Upper lobe of right lung (tissue), 1 donor: ENCODE data around the gene RABGEF1. TPM values are rescaled to one million over a fixed set of nuclear protein-coding genes. Genes with fewer than 3 reads are reported as not detected.
"Not testable (repeated sequence)": the region's sequence is repeated elsewhere in the genome, so short reads cannot be mapped to it uniquely, and the experiment has no call there.

Source experiments
- ATAC-seq: fragments of 200-7000 bp; cut with Tn5 transposase; one replicate; pipeline ENCODE4 v1.9.1; 2020; ENCODE audit warnings: mild to moderate bottlenecking, moderate library complexity
- DNase-seq: peaks from one replicate; pipeline ENCODE4 v3.0.0-alpha.2; 2020
- H3K27ac ChIP-seq: fragments of 200-600 bp; one replicate; pipeline ENCODE4 v1.8.0; 2022
- H3K27me3 ChIP-seq: fragments of 200-600 bp; one replicate; pipeline ENCODE4 v1.8.0; 2022; ENCODE audit warnings: mild to moderate bottlenecking
- H3K36me3 ChIP-seq: fragments of 200-600 bp; one replicate; pipeline ENCODE4 v1.8.0; 2022
- H3K4me1 ChIP-seq: fragments of 200-600 bp; one replicate; pipeline ENCODE4 v1.8.0; 2022
- H3K4me3 ChIP-seq: fragments of 200-600 bp; one replicate; pipeline ENCODE4 v1.8.0; 2022; ENCODE audit warnings: mild to moderate bottlenecking
- H3K9me3 ChIP-seq: fragments of 200-600 bp; one replicate; pipeline ENCODE4 v1.8.0; 2022
- intact Hi-C: fragments of 100-400 bp; cut with DNase I; formaldehyde crosslinking; loops from one replicate; pipeline ENCODE4 v1.11.0; 2022
- total RNA-seq: library from RNA; stranded (reverse); fragmentation: NEBNext Ultra II Directional; extraction: Animal tissue kit (Norgen Biotek cat#: 25700); gene quantifications from one replicate; pipeline ENCODE4 v1.2.1, GENCODE V29; 2021
- TF ChIP-seq, protein P1 (sequence below): fragments of 200-600 bp; IDR thresholded peaks from one replicate; pipeline ENCODE4 v1.8.0; 2022; ENCODE audit warnings: antibody characterized with exemption
- donor health status: DM: no; HTN: yes; CAD: no; lungs with severe emphysema.

The RABGEF1 gene
- total RNA-seq, 1 donor from 2014 or later: 23.1 TPM

DNA sequence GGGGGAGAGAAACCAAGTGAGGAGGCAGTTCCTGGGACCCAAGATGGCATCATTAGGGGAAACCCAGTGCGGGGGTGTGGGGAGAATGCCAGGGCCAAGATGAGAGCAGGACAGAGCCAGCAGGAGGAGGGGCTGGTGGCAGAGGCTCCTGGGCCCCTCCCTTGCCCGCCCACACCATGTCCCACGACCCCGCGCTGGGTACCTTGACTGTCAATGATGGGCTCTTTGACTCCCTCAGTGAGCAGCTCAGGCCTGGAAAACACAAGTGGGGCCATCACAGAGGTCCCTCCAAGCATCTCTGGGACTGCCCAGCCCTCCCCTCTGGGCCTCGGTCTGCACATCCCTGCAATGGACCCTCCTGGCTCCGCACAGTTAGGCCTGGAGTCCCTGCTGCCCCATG, 75.4 kb downstream of the RABGEF1 start:
- intact Hi-C loops: no loop called here
- Histone ChIP-seq H3K27ac (no peak overlapping the region), H3K9me3 (no peaks in the 10 kb centered on the region), H3K4me3 (no peak overlapping the region), H3K4me1 (no peaks in the 10 kb centered on the region), H3K27me3 (no peaks in the 10 kb centered on the region), H3K36me3 (peaks cover 4% of the 10 kb centered on the region)
- TF ChIP-seq, protein P1, sequence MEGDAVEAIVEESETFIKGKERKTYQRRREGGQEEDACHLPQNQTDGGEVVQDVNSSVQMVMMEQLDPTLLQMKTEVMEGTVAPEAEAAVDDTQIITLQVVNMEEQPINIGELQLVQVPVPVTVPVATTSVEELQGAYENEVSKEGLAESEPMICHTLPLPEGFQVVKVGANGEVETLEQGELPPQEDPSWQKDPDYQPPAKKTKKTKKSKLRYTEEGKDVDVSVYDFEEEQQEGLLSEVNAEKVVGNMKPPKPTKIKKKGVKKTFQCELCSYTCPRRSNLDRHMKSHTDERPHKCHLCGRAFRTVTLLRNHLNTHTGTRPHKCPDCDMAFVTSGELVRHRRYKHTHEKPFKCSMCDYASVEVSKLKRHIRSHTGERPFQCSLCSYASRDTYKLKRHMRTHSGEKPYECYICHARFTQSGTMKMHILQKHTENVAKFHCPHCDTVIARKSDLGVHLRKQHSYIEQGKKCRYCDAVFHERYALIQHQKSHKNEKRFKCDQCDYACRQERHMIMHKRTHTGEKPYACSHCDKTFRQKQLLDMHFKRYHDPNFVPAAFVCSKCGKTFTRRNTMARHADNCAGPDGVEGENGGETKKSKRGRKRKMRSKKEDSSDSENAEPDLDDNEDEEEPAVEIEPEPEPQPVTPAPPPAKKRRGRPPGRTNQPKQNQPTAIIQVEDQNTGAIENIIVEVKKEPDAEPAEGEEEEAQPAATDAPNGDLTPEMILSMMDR: no peak
- ATAC-seq (no peak), DNase-seq (peak; percentile 57)

DNA sequence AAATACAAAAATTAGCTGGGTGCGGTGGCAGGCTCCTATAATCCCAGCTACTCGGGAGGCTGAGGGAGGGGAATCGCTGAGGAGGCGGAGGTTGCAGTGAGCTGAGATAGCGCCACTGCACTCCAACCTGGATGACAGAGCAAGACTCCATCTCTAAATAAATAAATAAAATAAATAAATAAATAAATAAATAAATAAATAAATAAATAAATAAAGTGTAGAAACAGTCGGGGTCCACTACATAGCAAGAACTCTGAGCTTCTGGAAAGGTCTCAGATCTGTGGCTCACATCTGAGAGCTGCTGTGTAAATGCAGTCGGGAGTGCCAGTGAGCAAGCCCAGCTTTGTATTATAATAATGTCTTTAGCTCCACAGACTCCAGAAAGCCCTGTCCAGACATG, 76.1 kb downstream of the RABGEF1 start:
- H3K4me3 ChIP-seq, intact Hi-C loops: not testable (repeated sequence)

DNA sequence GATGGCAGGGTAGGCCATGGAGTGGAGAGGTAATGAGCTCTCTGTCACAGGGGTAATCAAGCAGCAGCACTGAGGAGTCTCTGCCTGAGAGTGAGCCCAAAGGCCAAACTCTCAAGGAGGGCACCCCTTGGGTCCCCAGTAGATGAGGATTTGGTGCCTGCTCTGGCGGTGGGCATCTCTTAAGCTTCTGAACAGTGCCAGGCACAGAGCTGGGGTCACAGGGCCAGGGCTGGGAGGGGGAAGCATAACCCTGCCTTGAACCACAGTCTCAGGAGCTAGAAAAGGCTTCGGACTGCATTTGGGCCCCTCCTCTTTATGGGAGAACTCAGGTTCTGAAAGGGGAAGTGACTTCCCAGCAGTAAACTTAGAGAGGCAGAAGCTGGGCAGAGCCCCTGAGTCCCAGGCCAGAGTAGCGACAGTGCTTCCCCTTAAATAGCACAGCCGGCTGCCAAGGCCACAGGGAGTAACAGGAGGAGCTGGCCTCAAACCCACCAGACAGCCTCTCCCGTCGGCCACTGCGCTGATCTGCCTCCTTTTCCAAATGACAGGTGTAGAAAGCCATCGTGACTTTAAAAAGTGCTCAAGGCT, 76.8 kb downstream of the RABGEF1 start:
- ATAC-seq: peak; percentile 66
- H3K9me3 ChIP-seq, H3K36me3 ChIP-seq, H3K4me3 ChIP-seq, intact Hi-C loops, H3K27me3 ChIP-seq, H3K27ac ChIP-seq, H3K4me1 ChIP-seq: not testable (repeated sequence)
- peak; percentile 51 for DNase-seq

More for the DNA sequence above, 76.1 kb downstream of the RABGEF1 start:
- not testable (repeated sequence) for ATAC-seq, DNase-seq, H3K27me3 ChIP-seq, H3K36me3 ChIP-seq, H3K9me3 ChIP-seq, H3K27ac ChIP-seq, H3K4me1 ChIP-seq

DNA sequence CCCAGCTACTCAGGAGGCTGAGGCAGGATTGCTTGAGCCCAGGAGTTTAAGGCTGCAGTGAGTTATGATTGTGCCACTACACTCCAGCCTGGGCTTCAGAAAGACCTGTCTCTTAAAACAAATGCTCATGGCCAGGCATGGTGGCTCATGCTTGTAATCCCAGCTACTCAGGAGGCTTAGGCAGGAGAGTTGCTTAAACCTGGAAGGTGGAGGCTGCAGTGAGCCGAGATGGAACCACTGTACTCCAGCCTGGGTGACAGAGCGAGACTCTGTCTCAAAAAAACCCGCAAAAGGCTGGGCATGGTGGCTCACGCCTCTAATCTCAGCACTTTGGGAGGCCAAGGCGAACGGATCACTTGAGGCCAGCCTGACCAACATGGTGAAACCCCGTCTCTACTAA, 77.4 kb downstream of the RABGEF1 start:
- intact Hi-C loops, H3K4me1 ChIP-seq: not testable (repeated sequence)
- peak; percentile 37 for DNase-seq

DNA sequence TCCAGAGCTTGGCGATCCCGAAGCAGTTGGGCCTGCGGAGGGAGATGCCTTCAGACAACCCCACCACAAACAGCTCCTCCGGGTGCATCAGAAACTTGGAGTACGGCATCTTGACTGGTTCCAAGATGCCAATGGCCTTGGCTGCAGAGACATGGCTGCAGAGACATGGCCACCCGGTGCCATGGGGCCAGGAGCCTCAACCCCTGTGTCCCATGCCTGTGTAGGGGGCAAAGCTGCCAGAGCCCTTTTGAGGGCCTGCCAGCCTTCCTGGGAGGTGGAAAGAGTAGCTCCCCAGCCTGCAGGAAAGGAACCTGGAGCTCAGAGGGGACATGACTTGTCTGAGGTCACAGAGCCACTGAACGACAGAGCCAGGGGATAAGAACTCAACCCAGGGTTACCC, 83.5 kb downstream of the RABGEF1 start:
- no peak overlapping the region for H3K27ac ChIP-seq
- intact Hi-C loops: no loop called here
- TF ChIP-seq, protein P1: no peak
- DNase-seq (peak; percentile 34), ATAC-seq (no peak)
- H3K36me3 ChIP-seq: no peaks in the 10 kb centered on the region
- H3K4me1 ChIP-seq: no peaks in the 10 kb centered on the region
- H3K9me3 ChIP-seq: peaks cover 4% of the 10 kb centered on the region
- H3K27me3 ChIP-seq: no peaks in the 10 kb centered on the region
- no peak overlapping the region for H3K4me3 ChIP-seq

More for the DNA sequence above, 77.4 kb downstream of the RABGEF1 start:
- not testable (repeated sequence) for H3K27me3 ChIP-seq, ATAC-seq, H3K9me3 ChIP-seq, H3K4me3 ChIP-seq, H3K27ac ChIP-seq, H3K36me3 ChIP-seq

DNA sequence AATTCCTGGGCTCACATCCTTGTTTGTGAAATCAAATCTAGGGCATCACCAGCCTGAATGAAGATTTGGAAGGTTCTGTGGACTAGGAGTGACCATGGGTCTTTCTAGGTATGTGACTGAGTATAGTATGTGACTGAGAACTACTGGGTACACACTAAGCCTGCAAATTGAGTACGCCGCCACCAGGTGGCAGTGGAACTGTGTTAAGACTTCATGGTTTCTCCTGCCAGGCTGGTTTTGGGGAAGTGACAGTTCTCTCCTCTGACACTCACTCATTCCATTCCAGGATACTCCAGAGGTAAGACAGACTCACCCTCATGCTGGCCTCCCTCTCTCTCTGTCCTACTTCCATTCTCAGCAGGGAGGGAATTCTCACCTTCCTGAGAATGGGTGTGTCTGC, 85.0 kb downstream of the RABGEF1 start:
- H3K36me3 ChIP-seq, H3K4me1 ChIP-seq, intact Hi-C loops, H3K4me3 ChIP-seq, H3K27me3 ChIP-seq, H3K9me3 ChIP-seq, H3K27ac ChIP-seq: not testable (repeated sequence)
- DNase-seq: peak; percentile 63
- ATAC-seq: peak; percentile 72
- TF ChIP-seq, protein P1: peak; percentile 29

DNA sequence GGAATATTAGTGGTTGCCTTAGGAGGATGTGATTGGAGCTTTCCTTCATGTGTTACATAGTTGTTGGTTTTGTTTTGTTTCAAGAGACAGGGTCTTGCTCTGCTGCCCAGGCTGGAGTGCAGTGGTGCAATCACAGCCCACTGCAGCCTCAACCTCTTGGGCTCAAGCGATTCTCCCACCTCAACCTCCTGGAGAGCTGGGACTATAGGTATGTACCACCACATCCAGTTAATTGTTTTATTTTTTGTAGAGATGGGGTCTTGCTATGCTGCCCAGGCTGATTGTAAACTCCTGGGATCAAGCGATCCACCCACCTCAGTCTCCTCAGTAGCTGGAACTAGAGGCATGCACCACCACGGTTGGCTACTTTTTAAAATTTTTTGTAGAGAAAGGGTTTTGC, 86.1 kb downstream of the RABGEF1 start:
- TF ChIP-seq, protein P1: no peak
- ATAC-seq: no peak
- no peak overlapping the region for H3K27ac ChIP-seq
- no peaks in the 10 kb centered on the region for H3K36me3 ChIP-seq
- no peaks in the 10 kb centered on the region for H3K4me1 ChIP-seq
- H3K9me3 ChIP-seq: peaks cover 4% of the 10 kb centered on the region
- H3K27me3 ChIP-seq: no peaks in the 10 kb centered on the region
- DNase-seq: no peak
- H3K4me3 ChIP-seq: no peak overlapping the region
- intact Hi-C loops: no loop called here

DNA sequence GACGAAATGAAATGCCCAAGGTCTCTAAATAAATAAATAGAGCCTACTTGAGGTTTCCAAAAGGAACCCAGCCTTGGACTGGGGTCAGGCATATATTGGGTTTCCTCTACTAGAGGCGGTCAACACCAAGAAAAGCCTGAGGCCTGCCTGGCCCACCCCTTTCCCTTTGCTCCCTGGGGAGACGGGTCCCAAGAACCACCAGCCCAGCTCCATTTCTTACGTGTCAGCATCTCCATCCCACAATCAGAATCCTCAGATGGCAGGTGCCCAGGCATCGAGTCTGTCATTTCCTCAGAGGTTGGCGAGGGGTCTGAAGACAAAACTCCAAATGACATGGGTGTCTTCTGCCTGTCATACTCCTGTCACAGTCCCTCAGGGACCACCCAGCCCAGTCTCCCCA, 90.4 kb downstream of the RABGEF1 start:
- H3K4me1 ChIP-seq, H3K4me3 ChIP-seq, H3K9me3 ChIP-seq, H3K27me3 ChIP-seq, H3K27ac ChIP-seq, H3K36me3 ChIP-seq, DNase-seq, ATAC-seq, intact Hi-C loops: not testable (repeated sequence)
